HG02642 (cell line): ENCODE results near the gene DYNC1LI1.

ENCODE experiments used
- ATAC-seq: cut with Tn5 transposase; IDR thresholded peaks from one replicate; pipeline ENCODE4 v1.9.1; 2021; ENCODE audit warnings: mild to moderate bottlenecking; ENCODE audit not compliant: unreplicated experiment, poor library complexity

The DYNC1LI1 gene

GRCh38 chr3:32498252-32498651 lies 72.4 kb downstream of the DYNC1LI1 start:
- ATAC-seq: no peak

GRCh38 chr3:32495609-32496008 lies 75.0 kb downstream of the DYNC1LI1 start:
- ATAC-seq: no peak

- ATAC-seq: no peak
These were observed 75.6 kb downstream of the DYNC1LI1 start for GRCh38 chr3:32495085-32495484.

GRCh38 chr3:32493437-32494414 lies 76.9 kb downstream of the DYNC1LI1 start:
- peak; percentile 84 for ATAC-seq

GRCh38 chr3:32492684-32493436 lies 77.8 kb downstream of the DYNC1LI1 start:
- no peak for ATAC-seq

- no peak for ATAC-seq
These were observed 82.1 kb downstream of the DYNC1LI1 start for GRCh38 chr3:32488474-32489008.

- ATAC-seq: no peak
These were observed 82.7 kb downstream of the DYNC1LI1 start for GRCh38 chr3:32487781-32488473.

GRCh38 chr3:32484436-32484835 lies 86.2 kb downstream of the DYNC1LI1 start:
- ATAC-seq: no peak

- no peak for ATAC-seq
These were observed 86.9 kb downstream of the DYNC1LI1 start for GRCh38 chr3:32483772-32484171.

GRCh38 chr3:32482693-32483092 lies 88.0 kb downstream of the DYNC1LI1 start:
- no peak for ATAC-seq

- no peak for ATAC-seq
These were observed 88.6 kb downstream of the DYNC1LI1 start for GRCh38 chr3:32481791-32482631.

GRCh38 chr3:32480604-32481003 lies 90.1 kb downstream of the DYNC1LI1 start:
- no peak for ATAC-seq
